GM23248 (cell line): ENCODE data around the gene TENM3.

Source experiments
- EZH2 ChIP-seq: fragments of 200-600 bp; sonication (generic); IDR thresholded peaks from 2 replicates; pipeline ENCODE4 v1.6.1; 2018; ENCODE audit warnings: antibody characterized with exemption, mild to moderate bottlenecking; ENCODE audit not compliant: insufficient read depth, poor library complexity, severe bottlenecking
- EZH2phosphoT487 ChIP-seq: fragments of 200-600 bp; sonication (generic); IDR thresholded peaks from 2 replicates; pipeline ENCODE4 v1.6.1; 2018; ENCODE audit warnings: antibody characterized with exemption, moderate library complexity, mild to moderate bottlenecking, low read depth; ENCODE audit not compliant: insufficient read depth

DNA sequence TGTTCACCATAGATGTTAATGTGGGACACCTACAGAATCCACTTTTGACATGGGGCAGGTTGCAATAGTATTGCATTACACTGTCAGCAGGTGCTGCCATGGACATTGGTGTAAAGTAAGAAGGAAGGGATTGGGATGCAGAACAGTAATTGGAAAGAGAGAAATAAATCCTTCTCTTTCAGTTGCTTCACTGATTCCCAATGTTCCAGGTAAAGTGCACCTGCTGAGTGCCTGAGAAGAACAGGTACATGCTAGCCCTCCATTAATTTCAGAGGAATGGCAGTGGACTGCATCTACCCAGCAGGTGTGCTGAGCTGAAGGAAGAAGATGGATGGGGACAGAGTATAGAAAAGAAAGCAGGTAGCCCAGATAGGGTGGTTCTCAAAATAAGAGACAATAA is 248.5 kb downstream of the TENM3 start:
- TF ChIP-seq EZH2, result no peak
- no peak for TF ChIP-seq EZH2phosphoT487
